Measurements from ENCODE around the gene TTYH3. TPM values are rescaled to one million over a fixed set of nuclear protein-coding genes. Genes with fewer than 3 reads are reported as not detected.

The TTYH3 gene
- total and polyA plus RNA-seq, 2 of the 13 experiments (the other 11 are each of a cell fraction or from before 2014, with no cell fraction given): 26.3 to 50.0 TPM

DNA sequence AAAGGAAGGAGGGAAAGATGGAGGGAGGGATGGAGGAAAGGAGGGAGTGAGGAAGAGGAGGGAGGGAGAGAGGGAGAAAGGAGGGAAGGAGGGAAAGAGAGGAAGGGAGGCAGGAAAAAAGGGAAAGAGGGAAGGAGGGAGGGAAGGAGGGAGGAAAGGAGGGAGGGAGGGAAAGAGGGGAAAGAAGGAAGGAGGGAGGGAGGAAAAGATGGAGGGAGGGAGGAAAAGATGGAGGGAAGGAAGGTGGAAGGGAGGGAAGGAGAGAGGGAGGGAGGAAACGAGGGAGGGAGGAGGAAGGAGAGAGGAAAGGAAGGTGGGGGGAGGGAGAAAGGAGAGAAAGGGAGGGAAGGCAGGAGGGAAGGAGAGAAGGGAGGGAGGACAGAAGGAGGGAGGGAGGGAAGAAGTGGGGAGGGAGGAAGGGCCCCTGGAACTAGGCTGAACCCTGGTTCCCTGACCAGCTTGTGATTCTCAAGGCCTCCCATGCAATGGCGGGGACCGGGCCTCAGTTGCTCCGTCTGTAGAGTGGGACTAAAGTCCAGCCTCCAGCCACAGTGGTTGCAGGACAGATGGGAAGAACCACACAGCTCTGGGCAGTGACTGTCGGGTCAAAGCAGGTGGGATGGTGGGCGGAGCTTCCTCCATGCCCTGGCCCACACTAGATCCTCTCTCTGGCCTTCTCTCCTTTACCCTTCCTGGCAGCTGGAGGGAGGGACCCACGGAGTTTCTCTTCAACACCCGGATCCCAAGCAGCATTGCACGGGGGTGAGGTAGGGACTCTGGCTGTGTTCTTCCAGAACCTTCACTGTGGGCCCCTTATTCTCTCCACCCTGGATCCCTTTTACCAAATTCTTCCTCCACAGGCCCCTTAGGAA, 4.3 kb upstream of the TTYH3 start (continued):
- no peak for TF ChIP-seq ZNF337 (CRISPR knock-in tag; IDR thresholded peaks at IDR 0.05; ENCODE audit: borderline replicate concordance, low read depth)
- no peak for TF ChIP-seq ZNF121 (CRISPR knock-in tag; IDR thresholded peaks at IDR 0.05)
- TF ChIP-seq ZFYVE20 (CRISPR knock-in tag; IDR thresholded peaks at IDR 0.05; ENCODE audit: borderline replicate concordance, low read depth): no peak
- TF ChIP-seq, protein P1, sequence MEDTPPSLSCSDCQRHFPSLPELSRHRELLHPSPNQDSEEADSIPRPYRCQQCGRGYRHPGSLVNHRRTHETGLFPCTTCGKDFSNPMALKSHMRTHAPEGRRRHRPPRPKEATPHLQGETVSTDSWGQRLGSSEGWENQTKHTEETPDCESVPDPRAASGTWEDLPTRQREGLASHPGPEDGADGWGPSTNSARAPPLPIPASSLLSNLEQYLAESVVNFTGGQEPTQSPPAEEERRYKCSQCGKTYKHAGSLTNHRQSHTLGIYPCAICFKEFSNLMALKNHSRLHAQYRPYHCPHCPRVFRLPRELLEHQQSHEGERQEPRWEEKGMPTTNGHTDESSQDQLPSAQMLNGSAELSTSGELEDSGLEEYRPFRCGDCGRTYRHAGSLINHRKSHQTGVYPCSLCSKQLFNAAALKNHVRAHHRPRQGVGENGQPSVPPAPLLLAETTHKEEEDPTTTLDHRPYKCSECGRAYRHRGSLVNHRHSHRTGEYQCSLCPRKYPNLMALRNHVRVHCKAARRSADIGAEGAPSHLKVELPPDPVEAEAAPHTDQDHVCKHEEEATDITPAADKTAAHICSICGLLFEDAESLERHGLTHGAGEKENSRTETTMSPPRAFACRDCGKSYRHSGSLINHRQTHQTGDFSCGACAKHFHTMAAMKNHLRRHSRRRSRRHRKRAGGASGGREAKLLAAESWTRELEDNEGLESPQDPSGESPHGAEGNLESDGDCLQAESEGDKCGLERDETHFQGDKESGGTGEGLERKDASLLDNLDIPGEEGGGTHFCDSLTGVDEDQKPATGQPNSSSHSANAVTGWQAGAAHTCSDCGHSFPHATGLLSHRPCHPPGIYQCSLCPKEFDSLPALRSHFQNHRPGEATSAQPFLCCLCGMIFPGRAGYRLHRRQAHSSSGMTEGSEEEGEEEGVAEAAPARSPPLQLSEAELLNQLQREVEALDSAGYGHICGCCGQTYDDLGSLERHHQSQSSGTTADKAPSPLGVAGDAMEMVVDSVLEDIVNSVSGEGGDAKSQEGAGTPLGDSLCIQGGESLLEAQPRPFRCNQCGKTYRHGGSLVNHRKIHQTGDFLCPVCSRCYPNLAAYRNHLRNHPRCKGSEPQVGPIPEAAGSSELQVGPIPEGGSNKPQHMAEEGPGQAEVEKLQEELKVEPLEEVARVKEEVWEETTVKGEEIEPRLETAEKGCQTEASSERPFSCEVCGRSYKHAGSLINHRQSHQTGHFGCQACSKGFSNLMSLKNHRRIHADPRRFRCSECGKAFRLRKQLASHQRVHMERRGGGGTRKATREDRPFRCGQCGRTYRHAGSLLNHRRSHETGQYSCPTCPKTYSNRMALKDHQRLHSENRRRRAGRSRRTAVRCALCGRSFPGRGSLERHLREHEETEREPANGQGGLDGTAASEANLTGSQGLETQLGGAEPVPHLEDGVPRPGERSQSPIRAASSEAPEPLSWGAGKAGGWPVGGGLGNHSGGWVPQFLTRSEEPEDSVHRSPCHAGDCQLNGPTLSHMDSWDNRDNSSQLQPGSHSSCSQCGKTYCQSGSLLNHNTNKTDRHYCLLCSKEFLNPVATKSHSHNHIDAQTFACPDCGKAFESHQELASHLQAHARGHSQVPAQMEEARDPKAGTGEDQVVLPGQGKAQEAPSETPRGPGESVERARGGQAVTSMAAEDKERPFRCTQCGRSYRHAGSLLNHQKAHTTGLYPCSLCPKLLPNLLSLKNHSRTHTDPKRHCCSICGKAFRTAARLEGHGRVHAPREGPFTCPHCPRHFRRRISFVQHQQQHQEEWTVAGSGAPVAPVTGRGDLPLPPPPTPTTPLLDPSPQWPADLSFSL (CRISPR knock-in tag; IDR thresholded peaks at IDR 0.05): no peak
- TF ChIP-seq ZNF550 (CRISPR knock-in tag; IDR thresholded peaks at IDR 0.05; ENCODE audit: borderline replicate concordance): no peak
- TF ChIP-seq ZNF792 (CRISPR knock-in tag; IDR thresholded peaks at IDR 0.05): no peak
- no peak for TF ChIP-seq ATF7-NPFF (CRISPR knock-in tag; IDR thresholded peaks at IDR 0.05; ENCODE audit: low read depth)
- TF ChIP-seq, protein P2, sequence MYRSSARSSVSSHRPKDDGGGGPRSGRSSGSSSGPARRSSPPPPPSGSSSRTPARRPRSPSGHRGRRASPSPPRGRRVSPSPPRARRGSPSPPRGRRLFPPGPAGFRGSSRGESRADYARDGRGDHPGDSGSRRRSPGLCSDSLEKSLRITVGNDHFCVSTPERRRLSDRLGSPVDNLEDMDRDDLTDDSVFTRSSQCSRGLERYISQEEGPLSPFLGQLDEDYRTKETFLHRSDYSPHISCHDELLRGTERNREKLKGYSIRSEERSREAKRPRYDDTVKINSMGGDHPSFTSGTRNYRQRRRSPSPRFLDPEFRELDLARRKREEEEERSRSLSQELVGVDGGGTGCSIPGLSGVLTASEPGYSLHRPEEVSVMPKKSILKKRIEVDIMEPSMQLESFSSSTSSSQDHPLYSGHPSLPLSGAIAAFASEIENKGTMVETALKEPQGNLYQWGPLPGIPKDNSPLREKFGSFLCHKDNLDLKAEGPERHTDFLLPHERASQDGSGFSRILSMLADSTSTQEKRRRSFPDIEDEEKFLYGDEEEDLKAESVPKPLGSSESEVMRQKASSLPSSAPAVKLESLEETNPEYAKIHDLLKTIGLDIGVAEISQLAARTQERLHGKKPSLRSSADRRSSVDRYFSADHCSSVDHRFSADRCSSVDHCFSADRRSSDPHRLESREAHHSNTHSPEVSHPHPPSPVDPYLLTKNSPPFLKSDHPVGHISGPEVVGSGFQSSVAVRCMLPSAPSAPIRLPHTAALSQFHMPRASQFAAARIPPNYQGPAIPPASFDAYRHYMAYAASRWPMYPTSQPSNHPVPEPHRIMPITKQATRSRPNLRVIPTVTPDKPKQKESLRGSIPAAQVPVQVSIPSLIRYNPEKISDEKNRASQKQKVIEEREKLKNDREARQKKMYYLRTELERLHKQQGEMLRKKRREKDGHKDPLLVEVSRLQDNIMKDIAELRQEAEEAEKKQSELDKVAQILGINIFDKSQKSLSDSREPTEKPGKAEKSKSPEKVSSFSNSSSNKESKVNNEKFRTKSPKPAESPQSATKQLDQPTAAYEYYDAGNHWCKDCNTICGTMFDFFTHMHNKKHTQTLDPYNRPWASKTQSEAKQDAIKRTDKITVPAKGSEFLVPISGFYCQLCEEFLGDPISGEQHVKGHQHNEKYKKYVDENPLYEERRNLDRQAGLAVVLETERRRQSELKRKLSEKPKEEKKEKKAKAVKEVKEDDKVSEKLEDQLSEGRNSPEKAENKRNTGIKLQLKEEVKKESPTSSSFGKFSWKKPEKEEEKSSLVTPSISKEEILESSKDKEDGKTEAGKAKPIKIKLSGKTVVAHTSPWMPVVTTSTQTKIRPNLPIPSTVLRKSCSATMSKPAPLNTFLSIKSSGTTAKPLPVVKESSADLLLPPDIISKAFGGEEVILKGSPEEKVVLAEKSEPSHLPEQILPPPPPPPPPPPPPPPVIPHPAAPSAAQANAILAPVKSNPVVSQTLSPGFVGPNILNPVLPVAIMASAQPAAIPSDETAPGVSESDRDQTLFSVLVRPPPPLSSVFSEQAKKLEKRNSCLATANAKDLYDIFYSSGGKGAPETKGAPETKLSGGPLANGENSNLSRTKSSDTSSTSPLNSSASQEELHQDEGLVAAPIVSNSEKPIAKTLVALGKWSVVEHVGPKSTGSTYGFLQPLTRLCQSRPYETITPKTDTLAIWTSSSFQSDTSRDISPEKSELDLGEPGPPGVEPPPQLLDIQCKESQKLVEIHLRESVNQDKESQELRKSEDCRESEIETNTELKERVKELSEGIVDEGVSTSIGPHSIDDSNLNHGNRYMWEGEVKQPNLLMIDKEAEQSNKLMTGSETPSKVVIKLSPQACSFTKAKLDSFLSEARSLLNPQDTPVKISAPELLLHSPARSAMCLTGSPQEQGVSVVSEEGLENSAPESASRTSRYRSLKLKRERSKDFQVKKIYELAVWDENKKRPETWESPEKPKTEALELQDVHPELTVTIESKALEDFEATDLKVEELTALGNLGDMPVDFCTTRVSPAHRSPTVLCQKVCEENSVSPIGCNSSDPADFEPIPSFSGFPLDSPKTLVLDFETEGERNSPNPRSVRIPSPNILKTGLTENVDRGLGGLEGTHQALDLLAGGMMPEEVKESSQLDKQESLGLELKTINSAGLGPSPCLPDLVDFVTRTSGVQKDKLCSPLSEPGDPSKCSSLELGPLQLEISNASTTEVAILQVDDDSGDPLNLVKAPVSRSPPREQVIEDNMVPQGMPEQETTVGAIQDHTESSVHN (CRISPR knock-in tag; IDR thresholded peaks at IDR 0.05): no peak
- TF ChIP-seq, protein P3, sequence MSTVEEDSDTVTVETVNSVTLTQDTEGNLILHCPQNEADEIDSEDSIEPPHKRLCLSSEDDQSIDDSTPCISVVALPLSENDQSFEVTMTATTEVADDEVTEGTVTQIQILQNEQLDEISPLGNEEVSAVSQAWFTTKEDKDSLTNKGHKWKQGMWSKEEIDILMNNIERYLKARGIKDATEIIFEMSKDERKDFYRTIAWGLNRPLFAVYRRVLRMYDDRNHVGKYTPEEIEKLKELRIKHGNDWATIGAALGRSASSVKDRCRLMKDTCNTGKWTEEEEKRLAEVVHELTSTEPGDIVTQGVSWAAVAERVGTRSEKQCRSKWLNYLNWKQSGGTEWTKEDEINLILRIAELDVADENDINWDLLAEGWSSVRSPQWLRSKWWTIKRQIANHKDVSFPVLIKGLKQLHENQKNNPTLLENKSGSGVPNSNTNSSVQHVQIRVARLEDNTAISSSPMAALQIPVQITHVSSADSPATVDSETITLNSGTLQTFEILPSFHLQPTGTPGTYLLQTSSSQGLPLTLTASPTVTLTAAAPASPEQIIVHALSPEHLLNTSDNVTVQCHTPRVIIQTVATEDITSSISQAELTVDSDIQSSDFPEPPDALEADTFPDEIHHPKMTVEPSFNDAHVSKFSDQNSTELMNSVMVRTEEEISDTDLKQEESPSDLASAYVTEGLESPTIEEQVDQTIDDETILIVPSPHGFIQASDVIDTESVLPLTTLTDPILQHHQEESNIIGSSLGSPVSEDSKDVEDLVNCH (CRISPR knock-in tag; IDR thresholded peaks at IDR 0.05): no peak

Data from HepG2 (cell line).